Fibroblast of mammary gland (primary cell): ENCODE data around the gene POLR2F.

ENCODE experiments used
- DNase-seq: peaks from one replicate; pipeline ENCODE4 v3.0.0-alpha.2; 2010; ENCODE audit warnings: low read depth
- H3K4me3 ChIP-seq: 2 replicates; pipeline ENCODE4 v1.5.1; 2011; ENCODE audit warnings: low read depth, mild to moderate bottlenecking, low read length, moderate library complexity; ENCODE audit not compliant: control insufficient read depth
- TF ChIP-seq, protein P1 (sequence below): conservative IDR thresholded peaks from 2 replicates; pipeline ENCODE4 v1.5.1; 2011; ENCODE audit warnings: low read depth, low read length, inconsistent platforms; ENCODE audit not compliant: control insufficient read depth, insufficient read depth

POLR2F gene

GRCh38 chr22:37989146-37990045, 35.9 kb downstream of the POLR2F start:
- no peak for DNase-seq
- TF ChIP-seq, protein P1, sequence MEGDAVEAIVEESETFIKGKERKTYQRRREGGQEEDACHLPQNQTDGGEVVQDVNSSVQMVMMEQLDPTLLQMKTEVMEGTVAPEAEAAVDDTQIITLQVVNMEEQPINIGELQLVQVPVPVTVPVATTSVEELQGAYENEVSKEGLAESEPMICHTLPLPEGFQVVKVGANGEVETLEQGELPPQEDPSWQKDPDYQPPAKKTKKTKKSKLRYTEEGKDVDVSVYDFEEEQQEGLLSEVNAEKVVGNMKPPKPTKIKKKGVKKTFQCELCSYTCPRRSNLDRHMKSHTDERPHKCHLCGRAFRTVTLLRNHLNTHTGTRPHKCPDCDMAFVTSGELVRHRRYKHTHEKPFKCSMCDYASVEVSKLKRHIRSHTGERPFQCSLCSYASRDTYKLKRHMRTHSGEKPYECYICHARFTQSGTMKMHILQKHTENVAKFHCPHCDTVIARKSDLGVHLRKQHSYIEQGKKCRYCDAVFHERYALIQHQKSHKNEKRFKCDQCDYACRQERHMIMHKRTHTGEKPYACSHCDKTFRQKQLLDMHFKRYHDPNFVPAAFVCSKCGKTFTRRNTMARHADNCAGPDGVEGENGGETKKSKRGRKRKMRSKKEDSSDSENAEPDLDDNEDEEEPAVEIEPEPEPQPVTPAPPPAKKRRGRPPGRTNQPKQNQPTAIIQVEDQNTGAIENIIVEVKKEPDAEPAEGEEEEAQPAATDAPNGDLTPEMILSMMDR = no peak

DNA sequence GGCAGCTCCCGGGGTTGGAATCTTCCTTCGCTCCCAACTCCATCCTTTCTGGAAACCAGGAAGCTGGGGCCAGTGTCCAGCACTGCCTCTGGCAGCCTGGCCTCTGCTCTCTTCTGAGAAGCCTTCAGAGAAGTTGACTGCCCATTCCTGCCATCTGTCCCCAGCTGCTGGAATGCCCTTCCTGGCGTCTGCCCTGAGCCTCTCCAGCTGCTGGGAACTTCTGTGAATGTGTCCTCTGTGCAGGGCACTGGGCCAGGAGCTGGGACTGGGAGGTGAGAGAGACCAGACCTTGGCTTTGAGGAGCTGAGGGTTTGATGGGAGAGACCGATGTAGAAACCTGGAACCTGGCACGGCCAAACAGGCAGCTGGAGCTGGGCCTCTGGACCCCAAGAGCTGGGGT, 36.8 kb downstream of the POLR2F start:
- no peak for DNase-seq
- TF ChIP-seq, protein P1 = no peak
- H3K4me3 ChIP-seq = no peak overlapping the region

More at GRCh38 chr22:37989146-37990045, 35.9 kb downstream of the POLR2F start:
- no peak overlapping the region for H3K4me3 ChIP-seq

DNA sequence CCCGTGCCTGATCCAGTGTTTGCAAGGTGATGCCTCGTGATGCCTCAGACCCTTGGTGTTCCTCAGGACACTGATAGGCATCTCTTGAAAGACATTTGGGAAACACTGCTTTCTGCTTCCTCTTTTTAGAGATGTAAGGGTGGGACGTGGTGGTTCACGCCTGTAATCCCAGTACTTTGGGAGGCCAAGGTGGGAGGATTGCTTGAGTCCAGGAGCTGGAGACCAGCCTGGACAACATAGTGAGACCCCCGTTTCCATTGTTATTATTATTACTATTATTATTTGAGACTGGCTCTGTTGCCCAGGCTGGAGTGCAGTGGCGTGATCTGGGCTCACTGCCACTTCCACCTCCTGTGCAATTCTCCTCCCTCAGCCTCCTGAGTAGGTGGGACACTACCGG, 37.4 kb downstream of the POLR2F start:
- TF ChIP-seq, protein P1 = no peak
- no peak overlapping the region for H3K4me3 ChIP-seq

GRCh38 chr22:37991731-37992442, 38.4 kb downstream of the POLR2F start:
- H3K4me3 ChIP-seq = no peak overlapping the region
- TF ChIP-seq, protein P1 = no peak
- DNase-seq = no peak

More for the DNA sequence above, 37.4 kb downstream of the POLR2F start:
- no peak for DNase-seq

- H3K4me3 ChIP-seq = no peak overlapping the region
- TF ChIP-seq, protein P1 = no peak
- DNase-seq = no peak
These were observed 40.5 kb downstream of the POLR2F start for GRCh38 chr22:37994049-37994448.

- DNase-seq = no peak
These were observed 41.5 kb downstream of the POLR2F start for GRCh38 chr22:37994982-37995381.

More at GRCh38 chr22:37994982-37995381, 41.5 kb downstream of the POLR2F start:
- TF ChIP-seq, protein P1 = no peak
- no peak overlapping the region for H3K4me3 ChIP-seq
